HG03565 (cell line): ENCODE measurements around the gene AP3D1.

Experiments used
- ATAC-seq: cut with Tn5 transposase; IDR thresholded peaks from one replicate; pipeline ENCODE4 v1.9.1; 2021; ENCODE audit warnings: mild to moderate bottlenecking, moderate library complexity; ENCODE audit not compliant: unreplicated experiment

Gene AP3D1

DNA sequence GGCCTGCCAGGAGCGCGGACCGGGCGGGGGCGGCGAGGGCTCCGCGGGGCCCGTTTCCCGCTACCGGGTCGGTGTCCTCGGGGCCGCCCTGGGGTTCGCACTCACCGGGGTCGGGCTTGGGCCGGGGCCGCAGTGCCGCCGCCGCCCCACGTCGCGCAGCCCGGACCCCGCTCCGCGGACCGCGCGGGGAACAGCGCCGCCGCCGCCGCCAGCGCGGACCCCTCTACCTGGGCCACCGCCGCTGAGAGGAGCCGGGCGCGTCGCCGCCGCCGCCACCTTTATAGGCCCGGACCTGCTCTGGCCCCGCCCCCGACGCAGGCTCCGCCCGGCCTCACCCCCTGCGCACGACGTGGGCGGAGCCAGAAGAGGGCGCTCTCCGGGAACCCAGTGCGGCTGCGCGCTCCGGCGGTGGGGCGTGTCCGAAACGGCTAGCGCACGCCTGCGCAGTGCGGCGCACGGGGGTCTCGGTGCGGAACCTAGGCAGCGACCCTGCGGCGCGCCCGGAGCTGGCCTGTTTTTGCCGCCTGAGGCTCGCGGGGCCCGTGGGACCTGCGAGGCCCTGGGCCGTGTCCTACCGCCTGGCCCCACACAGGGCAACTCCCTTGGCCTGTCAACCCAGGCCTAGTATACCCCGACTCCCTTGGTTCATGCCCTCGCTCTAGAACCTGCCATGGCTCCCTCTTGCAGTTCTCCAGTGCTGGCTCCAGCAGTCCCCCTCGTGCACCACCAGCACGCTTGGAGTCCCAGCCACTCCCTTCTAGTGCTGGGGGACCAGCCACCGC is 100.2 kb downstream of the AP3D1 start, which contains the start of gene MKNK2:
TSS of gene MKNK2 (minus strand) at position 254 of the 782 bp plus-strand sequence. CDS start 393 bp downstream, outside the sequence.
- ATAC-seq: peak; percentile 42
